ENCODE measurements around the gene AFMID. TPM values are rescaled to one million over a fixed set of nuclear protein-coding genes. Genes with fewer than 3 reads are reported as not detected.

Gene AFMID
- total and polyA plus RNA-seq, 2 experiments from 2014 or later: 23.6 to 85.8 TPM

GRCh38 chr17:78151514-78152008 lies 35.6 kb upstream of the AFMID start:
- Histone ChIP-seq H3K9me3 (ENCODE audit: low read depth) (no peaks in the 10 kb centered on the region), H3K36me3 (no peaks in the 10 kb centered on the region), H3K4me3 (no peak overlapping the region), H3K27me3 (no peaks in the 10 kb centered on the region), H3K4me1 (ENCODE audit: low read depth) (no peaks in the 10 kb centered on the region), H3K27ac (no peak overlapping the region)
- no peak for TF ChIP-seq CTCF (IDR thresholded peaks at IDR 0.05; ENCODE audit: low read depth, low read length)
- peak in 1 of 2 donors; percentile 59 for DNase-seq (ENCODE audit: low read depth in 1 of 2, low spot score in 1 of 2)

- no peaks in the 10 kb centered on the region for H3K4me1 ChIP-seq (ENCODE audit: low read depth)
- no peak for TF ChIP-seq CTCF (IDR thresholded peaks at IDR 0.05; ENCODE audit: low read depth, low read length)
- H3K27me3 ChIP-seq: no peaks in the 10 kb centered on the region
- H3K9me3 ChIP-seq (ENCODE audit: low read depth): no peaks in the 10 kb centered on the region
- no peak overlapping the region for H3K27ac ChIP-seq
- H3K36me3 ChIP-seq: no peaks in the 10 kb centered on the region
- DNase-seq (ENCODE audit: low read depth in 1 of 2, low spot score in 1 of 2): peak in 1 of 2 donors; percentile 21
- H3K4me3 ChIP-seq: no peak overlapping the region
Observed at GRCh38 chr17:78154903-78155811, 32.0 kb upstream of the AFMID start.

- Histone ChIP-seq H3K4me3 (no peak overlapping the region), H3K9me3 (ENCODE audit: low read depth) (no peaks in the 10 kb centered on the region), H3K27me3 (no peaks in the 10 kb centered on the region), H3K36me3 (no peaks in the 10 kb centered on the region), H3K4me1 (ENCODE audit: low read depth) (no peaks in the 10 kb centered on the region), H3K27ac (no peak overlapping the region)
- peak in 1 of 2 donors; percentile 77 for DNase-seq (ENCODE audit: low read depth in 1 of 2, low spot score in 1 of 2)
- no peak for TF ChIP-seq CTCF (IDR thresholded peaks at IDR 0.05; ENCODE audit: low read depth, low read length)
Observed at GRCh38 chr17:78159575-78160158, 27.5 kb upstream of the AFMID start.

- H3K27me3 ChIP-seq: no peaks in the 10 kb centered on the region
- no peaks in the 10 kb centered on the region for H3K4me1 ChIP-seq (ENCODE audit: low read depth)
- H3K4me3 ChIP-seq: no peak overlapping the region
- no peaks in the 10 kb centered on the region for H3K9me3 ChIP-seq (ENCODE audit: low read depth)
- no peak overlapping the region for H3K27ac ChIP-seq
- no peak for TF ChIP-seq CTCF (IDR thresholded peaks at IDR 0.05; ENCODE audit: low read depth, low read length)
- H3K36me3 ChIP-seq: no peaks in the 10 kb centered on the region
- DNase-seq (ENCODE audit: low read depth in 1 of 2, low spot score in 1 of 2): no peak
Observed at GRCh38 chr17:78163881-78164747, 23.0 kb upstream of the AFMID start.

Data from cardiac muscle cell (in vitro differentiated cells and primary cell).